Prostate gland (tissue), 2 donors: Measurements from ENCODE around the gene CYP3A5.

Experiments used
- POLR2A ChIP-seq: fragments of 450-650 bp; IDR thresholded peaks from one replicate; pipeline ENCODE4 v1.6.1; 2016; ENCODE audit warnings: antibody characterized with exemption, mild to moderate bottlenecking
- TF ChIP-seq, protein P1 (sequence below), 4 experiments: fragments of 200-600 bp in 2 of 4; fragments of 450-650 bp in 2 of 4; sonication (generic) in 2 of 4; IDR thresholded peaks; 1 replicate in 3 of 4; 2 replicates in 1 of 4; pipeline ENCODE4 v1.5.1; 2016 to 2019; ENCODE audit warnings: antibody characterized with exemption in 4 of 4, mild to moderate bottlenecking in 2 of 4, moderate library complexity in 2 of 4

DNA sequence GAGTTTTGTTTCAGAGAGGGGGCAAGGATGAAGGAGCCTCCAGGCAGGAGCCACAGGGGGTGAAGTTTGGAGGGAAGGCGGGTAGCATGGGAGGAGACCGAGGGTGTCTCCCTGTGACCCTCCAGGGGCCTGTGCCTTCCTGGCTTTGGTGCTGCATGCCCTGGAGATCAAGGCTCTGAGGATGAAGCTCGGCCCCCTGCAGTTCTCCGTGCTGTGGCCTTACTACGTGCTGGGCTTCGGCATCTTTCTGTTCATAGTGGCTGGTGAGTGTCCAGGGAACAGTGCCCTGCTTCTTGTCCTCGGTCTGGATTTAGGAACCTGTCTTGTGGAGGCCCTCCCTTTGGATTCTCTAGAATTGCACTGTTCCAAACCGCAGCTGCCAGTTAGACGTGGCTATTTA is 72.2 kb downstream of the CYP3A5 start:
- TF ChIP-seq POLR2A: no peak
- TF ChIP-seq, protein P1, sequence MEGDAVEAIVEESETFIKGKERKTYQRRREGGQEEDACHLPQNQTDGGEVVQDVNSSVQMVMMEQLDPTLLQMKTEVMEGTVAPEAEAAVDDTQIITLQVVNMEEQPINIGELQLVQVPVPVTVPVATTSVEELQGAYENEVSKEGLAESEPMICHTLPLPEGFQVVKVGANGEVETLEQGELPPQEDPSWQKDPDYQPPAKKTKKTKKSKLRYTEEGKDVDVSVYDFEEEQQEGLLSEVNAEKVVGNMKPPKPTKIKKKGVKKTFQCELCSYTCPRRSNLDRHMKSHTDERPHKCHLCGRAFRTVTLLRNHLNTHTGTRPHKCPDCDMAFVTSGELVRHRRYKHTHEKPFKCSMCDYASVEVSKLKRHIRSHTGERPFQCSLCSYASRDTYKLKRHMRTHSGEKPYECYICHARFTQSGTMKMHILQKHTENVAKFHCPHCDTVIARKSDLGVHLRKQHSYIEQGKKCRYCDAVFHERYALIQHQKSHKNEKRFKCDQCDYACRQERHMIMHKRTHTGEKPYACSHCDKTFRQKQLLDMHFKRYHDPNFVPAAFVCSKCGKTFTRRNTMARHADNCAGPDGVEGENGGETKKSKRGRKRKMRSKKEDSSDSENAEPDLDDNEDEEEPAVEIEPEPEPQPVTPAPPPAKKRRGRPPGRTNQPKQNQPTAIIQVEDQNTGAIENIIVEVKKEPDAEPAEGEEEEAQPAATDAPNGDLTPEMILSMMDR (IDR thresholded peaks at IDR 0.05): no peak
